ENCODE data around the gene TTN.

Gene TTN

GRCh38 chr2:178764097-178764496, 43.1 kb downstream of the TTN start:
- no peak overlapping the region for H3K4me3 ChIP-seq (ENCODE audit: low read depth, low read length)
- no peak for DNase-seq (ENCODE audit: low read depth)

DNA sequence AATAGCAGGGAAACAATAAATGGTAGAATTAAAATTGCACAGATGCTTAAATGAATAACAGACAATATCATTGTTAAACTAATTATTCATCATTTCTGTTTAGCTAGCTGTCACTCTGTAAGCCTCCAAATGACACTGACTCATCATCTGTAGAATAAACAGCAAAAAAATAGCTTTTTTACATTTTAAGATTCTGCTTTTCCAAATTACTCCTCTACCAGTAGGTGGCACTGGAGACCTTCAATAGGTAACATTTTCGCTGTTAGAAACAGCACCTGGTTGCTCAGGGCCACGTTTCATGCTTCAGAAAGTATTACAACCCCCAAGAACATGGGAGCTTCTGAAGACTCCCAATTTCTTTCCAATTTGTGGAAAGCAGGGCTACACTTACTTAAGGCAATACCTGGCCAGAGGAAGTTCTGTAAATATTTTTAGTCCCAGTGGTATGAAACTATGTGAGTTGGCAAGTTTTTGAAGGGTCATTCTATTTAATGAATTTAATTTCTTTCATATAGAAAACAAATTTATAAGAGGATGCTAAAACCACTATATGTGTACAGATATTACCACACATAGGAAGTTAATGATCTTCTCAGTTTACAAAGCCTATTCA, 45.4 kb downstream of the TTN start:
- no peak for DNase-seq (ENCODE audit: low read depth)
- H3K4me3 ChIP-seq (ENCODE audit: low read depth, low read length) = no peak overlapping the region

DNA sequence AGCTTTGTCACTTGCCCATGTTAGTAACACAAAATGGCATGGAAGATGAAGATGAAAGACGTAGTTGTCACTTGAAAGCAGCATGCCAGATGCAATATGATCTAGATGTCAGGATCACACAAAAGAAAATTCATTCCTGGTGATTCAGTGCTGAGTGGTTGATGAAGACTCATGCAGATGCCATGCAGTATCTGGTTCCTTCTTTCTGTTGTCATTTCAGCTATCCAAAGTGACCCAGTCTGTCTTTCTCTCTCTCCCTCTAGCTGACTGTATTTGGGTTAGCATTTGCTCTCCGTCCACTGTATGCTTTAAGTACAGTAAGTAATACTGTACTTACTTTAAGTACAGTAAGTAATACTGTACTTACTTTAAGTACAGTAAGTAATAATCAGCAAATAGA, 50.4 kb downstream of the TTN start:
- DNase-seq (ENCODE audit: low read depth) = peak; percentile 27

DNA sequence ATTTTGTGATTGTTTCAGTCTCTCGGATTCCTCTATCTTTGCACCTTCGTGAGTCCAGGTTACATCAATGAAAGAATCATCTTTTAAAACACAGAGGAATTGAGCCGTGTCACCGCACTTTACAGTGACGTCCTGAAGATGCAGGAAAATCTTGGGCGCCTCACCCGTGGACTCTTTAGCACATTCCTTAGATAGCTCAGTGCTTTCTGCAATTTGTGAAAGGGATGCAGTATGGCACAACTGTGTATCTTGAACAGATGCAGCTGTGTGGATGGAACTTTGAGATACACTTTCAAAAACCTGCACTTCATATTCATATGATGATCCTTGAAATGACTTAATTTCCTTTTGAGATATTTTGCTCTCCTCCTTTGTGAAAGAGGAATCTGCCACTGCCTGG, 50.9 kb downstream of the TTN start:
- DNase-seq (ENCODE audit: low read depth) = no peak
- H3K4me3 ChIP-seq (ENCODE audit: low read depth, low read length) = no peak overlapping the region

More for the DNA sequence above, 50.4 kb downstream of the TTN start:
- H3K4me3 ChIP-seq (ENCODE audit: low read depth, low read length) = no peak overlapping the region

- DNase-seq (ENCODE audit: low read depth) = no peak
- no peak overlapping the region for H3K4me3 ChIP-seq (ENCODE audit: low read depth, low read length)
Observed at GRCh38 chr2:178747767-178748166, 59.5 kb downstream of the TTN start.

DNA sequence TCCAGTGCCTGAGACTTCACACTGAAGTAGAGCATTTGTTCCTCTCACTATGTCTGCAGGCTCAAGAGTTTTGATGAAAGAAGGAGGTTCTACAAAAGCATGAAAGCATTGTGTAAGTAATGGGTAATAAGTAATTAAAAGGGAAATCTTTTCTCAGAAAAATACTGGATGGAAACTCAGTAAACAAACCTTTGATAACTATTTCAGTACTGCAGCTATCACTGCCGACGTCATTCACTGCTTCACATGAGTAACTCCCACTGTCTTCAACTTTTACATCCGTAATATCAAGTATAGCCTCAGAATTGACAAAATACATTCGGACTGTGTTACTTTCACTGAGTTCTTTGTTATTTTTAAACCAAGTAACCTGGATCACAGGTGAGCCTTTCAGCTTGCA, 72.7 kb downstream of the TTN start:
- DNase-seq (ENCODE audit: low read depth) = no peak
- H3K4me3 ChIP-seq (ENCODE audit: low read depth, low read length) = no peak overlapping the region

DNA sequence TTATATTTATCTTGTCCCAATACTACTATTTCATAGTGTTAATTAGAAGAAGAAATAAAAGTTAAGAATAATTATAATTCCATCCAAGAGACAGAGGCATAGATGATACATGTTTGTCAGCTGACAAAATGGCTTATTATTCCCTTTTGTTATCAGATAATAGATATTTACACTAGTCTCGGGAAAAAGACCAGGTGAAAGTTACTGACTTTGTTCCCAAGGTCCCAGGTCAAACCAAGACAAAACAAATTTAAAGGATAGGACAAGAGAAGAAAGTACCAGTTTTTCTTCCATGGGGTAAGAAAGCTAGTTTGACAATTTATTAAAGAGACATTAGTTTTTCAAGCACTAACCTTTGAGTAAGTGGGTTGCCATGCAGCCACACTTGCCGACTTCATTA, 73.2 kb downstream of the TTN start:
- no peak for DNase-seq (ENCODE audit: low read depth)
- no peak overlapping the region for H3K4me3 ChIP-seq (ENCODE audit: low read depth, low read length)

DNA sequence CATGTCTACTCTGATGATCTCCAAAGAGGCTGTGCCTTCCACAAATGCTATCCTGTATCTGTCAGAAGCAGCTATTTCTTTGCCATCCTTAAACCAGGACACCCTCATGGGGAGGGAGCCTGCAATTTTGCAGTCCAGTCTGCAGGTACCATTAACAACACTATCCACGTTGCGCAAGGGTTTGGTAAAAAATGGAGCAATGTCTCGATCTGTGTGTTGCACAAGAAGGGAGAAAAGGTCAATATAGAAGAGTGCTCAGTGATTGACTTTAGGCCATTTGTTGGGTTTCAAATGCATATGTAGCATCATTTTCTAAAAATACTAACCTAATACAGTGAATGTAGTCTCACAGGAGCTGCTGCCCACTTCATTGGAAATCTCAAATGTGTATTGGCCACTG, 74.3 kb downstream of the TTN start:
- DNase-seq (ENCODE audit: low read depth) = no peak
- no peak overlapping the region for H3K4me3 ChIP-seq (ENCODE audit: low read depth, low read length)

- no peak overlapping the region for H3K4me3 ChIP-seq (ENCODE audit: low read depth, low read length)
- no peak for DNase-seq (ENCODE audit: low read depth)
Observed at GRCh38 chr2:178731300-178731699, 75.9 kb downstream of the TTN start.

DNA sequence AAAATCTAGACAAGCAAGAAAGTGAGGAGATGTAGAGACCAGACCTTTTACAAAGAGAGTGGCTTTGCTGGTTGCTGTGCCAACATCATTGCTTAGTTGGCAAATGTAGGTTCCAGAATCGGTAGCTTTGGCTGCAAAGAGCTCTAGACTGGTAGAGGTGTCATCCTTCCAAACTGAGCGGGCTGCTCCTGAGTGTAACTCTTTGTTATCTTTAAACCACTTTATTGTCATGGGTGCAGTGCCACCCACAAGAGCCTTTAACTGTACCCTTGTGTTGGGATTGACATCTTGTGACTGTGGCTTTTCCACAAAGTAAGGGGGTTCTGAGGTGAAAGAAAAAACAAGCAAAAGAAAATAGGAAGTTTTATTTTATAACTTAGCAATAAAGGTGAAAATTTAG, 77.2 kb downstream of the TTN start:
- H3K4me3 ChIP-seq (ENCODE audit: low read depth, low read length) = no peak overlapping the region

GRCh38 chr2:178723786-178724346, 83.4 kb downstream of the TTN start:
- DNase-seq (ENCODE audit: low read depth) = no peak
- no peak overlapping the region for H3K4me3 ChIP-seq (ENCODE audit: low read depth, low read length)

More for the DNA sequence above, 77.2 kb downstream of the TTN start:
- DNase-seq (ENCODE audit: low read depth) = no peak

- no peak for DNase-seq (ENCODE audit: low read depth)
- no peak overlapping the region for H3K4me3 ChIP-seq (ENCODE audit: low read depth, low read length)
Observed at GRCh38 chr2:178722296-178722695, 84.9 kb downstream of the TTN start.

DNA sequence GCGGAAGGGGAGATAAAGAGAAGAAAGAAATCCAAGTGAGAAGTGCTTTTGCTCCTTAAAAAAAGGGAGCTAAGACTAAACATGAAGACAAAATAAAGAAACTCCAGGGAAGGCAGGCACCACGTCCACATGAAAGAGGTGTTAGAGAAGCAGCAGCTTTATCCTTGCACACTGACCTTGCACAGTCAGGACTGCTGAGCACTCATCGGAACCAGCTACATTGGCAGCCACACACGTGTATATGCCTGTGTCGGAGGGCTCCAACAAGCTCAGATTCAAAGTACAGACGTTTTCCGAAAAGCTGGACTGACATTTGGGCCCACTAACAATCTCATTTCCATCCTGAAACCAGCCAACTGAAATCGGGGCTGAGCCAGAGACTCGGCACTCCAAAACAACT, 88.2 kb downstream of the TTN start:
- no peak for DNase-seq (ENCODE audit: low read depth)
- H3K4me3 ChIP-seq (ENCODE audit: low read depth, low read length) = no peak overlapping the region

DNA sequence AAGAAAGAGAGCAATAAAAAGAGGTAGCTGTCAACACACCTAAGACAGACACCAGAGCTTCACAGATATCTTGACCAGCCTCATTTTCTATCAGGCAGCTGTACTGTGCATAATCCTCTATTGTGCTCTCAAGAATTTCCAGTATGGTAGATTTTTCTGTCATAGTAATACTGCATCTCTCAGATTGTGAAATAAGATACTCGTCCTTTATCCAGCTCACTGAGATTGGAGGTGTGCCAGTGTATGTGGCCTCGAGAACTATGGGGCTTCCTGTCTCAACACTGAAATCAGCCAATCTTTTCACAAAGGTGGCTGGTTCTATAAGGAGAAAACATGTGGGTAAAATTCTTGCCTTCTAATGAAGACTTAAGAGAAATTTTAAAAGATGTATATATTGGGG, 88.9 kb downstream of the TTN start:
- peak; percentile 10 for DNase-seq (ENCODE audit: low read depth)
- H3K4me3 ChIP-seq (ENCODE audit: low read depth, low read length) = no peak overlapping the region

- H3K4me3 ChIP-seq (ENCODE audit: low read depth, low read length) = no peak overlapping the region
- no peak for DNase-seq (ENCODE audit: low read depth)
Observed at GRCh38 chr2:178716394-178716793, 90.8 kb downstream of the TTN start.

- no peak for DNase-seq (ENCODE audit: low read depth)
- no peak overlapping the region for H3K4me3 ChIP-seq (ENCODE audit: low read depth, low read length)
Observed at GRCh38 chr2:178715366-178715765, 91.9 kb downstream of the TTN start.

DNA sequence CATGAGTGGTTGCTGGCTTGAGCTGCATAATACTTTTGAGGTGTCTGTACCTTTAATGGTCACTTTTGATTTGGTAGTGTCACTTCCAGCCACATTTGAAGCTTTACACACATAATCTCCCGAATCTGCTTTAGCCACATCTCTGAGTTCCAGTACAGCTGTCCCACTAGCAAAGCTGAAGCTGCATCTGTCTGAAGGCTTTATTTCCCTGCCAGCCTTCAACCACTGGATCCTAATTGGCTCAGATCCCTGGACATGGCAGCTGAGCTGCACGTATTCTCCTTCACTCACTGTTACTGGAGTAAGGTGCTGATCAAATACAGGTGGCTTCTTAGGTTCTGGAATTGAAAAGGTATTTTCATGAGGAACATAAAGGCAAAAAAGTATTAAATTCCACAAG, 99.7 kb downstream of the TTN start:
- no peak for DNase-seq (ENCODE audit: low read depth)
- no peak overlapping the region for H3K4me3 ChIP-seq (ENCODE audit: low read depth, low read length)

- no peak for DNase-seq (ENCODE audit: low read depth)
- H3K4me3 ChIP-seq (ENCODE audit: low read depth, low read length) = no peak overlapping the region
Observed at GRCh38 chr2:178704876-178705275, 102.3 kb downstream of the TTN start.

DNA sequence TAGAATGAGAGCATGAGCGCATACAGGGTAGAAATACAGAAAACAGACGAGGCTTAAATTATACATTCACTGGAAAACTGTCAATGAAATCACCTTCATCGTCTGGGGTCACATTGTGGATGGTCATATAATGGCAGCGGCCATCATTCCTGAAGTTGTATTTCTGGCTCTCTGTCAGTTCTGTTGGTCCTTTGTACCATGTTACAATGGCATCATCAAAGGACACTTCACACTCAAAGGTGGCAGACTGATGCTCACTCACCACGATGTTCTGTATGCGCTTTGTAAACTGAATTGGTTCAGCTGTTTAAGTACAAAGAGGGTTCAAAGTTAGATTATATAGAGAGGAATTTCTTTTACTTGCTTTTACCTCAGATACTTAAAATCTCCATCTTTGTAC, 104.9 kb downstream of the TTN start:
- no peak for DNase-seq (ENCODE audit: low read depth)
- no peak overlapping the region for H3K4me3 ChIP-seq (ENCODE audit: low read depth, low read length)

GRCh38 chr2:178700922-178701342, 106.3 kb downstream of the TTN start:
- no peak overlapping the region for H3K4me3 ChIP-seq (ENCODE audit: low read depth, low read length)
- DNase-seq (ENCODE audit: low read depth) = no peak

DNA sequence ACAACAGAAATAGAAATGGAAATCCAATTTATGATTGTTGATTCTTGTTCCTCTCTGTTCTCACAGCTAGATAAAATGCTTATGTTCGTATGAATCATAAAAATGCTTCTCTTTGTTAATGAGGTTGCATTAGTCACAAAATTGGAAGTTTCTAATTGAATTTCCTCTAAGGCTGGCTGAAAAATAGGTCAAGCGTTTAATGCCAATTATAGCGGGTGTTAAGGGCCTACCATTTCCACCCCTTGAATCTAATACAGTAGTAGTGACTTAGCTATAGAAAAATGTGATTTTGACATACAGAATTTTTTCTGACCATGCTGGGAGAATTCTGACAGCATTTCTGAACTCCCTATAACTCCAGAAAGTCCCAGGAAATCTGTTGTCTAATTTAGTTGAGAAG, 107.1 kb downstream of the TTN start:
- H3K4me3 ChIP-seq (ENCODE audit: low read depth, low read length) = no peak overlapping the region
- no peak for DNase-seq (ENCODE audit: low read depth)

- no peak overlapping the region for H3K4me3 ChIP-seq (ENCODE audit: low read depth, low read length)
- DNase-seq (ENCODE audit: low read depth) = no peak
Observed at GRCh38 chr2:178692845-178693244, 114.4 kb downstream of the TTN start.

Measured in skeletal muscle cell (primary cell).